Ascending aorta (tissue), 2 donors: ENCODE data around the gene AATK. TPM values are rescaled to one million over a fixed set of nuclear protein-coding genes. Genes with fewer than 3 reads are reported as not detected.

Experiments
- DNase-seq, 2 donors: peaks; one replicate each; pipeline ENCODE4 v3.0.0-alpha.2; 2019; ENCODE audit warnings: low spot score in 2 of 2
- H3K27ac ChIP-seq, 2 donors: fragments of 200-600 bp; sonication (generic); one replicate each; pipeline ENCODE4 v1.5.1; 2016 to 2017; ENCODE audit warnings: mild to moderate bottlenecking in 1 of 2
- H3K27me3 ChIP-seq: fragments of 200-600 bp; sonication (generic); one replicate; pipeline ENCODE4 v1.5.1; 2017
- H3K36me3 ChIP-seq, 2 donors: fragments of 200-600 bp; sonication (generic); one replicate each; pipeline ENCODE4 v1.5.1; 2016
- H3K4me1 ChIP-seq, 2 donors: fragments of 200-600 bp; sonication (generic); one replicate each; pipeline ENCODE4 v1.5.1; 2016 to 2017; ENCODE audit warnings: mild to moderate bottlenecking in 1 of 2
- H3K4me3 ChIP-seq, 2 donors: fragments of 200-600 bp; sonication (generic); one replicate each; pipeline ENCODE4 v1.5.1; 2016 to 2017; ENCODE audit warnings: mild to moderate bottlenecking in 1 of 2
- H3K9me3 ChIP-seq, 2 donors: fragments of 200-600 bp; sonication (generic); one replicate each; pipeline ENCODE4 v1.5.1; 2016
- CTCF ChIP-seq, 3 experiments: fragments of 200-600 bp in 2 of 3; fragments of 450-650 bp in 1 of 3; sonication (generic) in 2 of 3; IDR thresholded peaks; one replicate each; pipeline ENCODE4 v1.5.1; 2016 to 2019; ENCODE audit warnings: antibody characterized with exemption in 3 of 3, mild to moderate bottlenecking in 1 of 3, moderate library complexity in 1 of 3
- intact Hi-C: fragments of 100-400 bp; cut with DNase I; formaldehyde crosslinking; loops from one replicate; pipeline ENCODE4 v1.15.1; 2023
- total RNA-seq: library from RNA; depleted of rRNA; stranded (reverse); fragments of >200 nt; gene quantifications from one replicate; pipeline ENCODE4 v1.1.0, GENCODE V29; 2016

Gene AATK
- total RNA-seq, 1 donor from 2014 or later = 20.6 TPM

GRCh38 chr17:81096741-81097133 is 69.3 kb downstream of the AATK start:
- DNase-seq = no peak
- Histone ChIP-seq H3K27ac (no peak overlapping the region), H3K27me3 (no peaks in the 10 kb centered on the region), H3K36me3 (no peaks in the 10 kb centered on the region), H3K9me3 (no peaks in the 10 kb centered on the region), H3K4me1 (peaks cover 14 to 18% of the 10 kb centered on the region in 2 donors), H3K4me3 (no peak overlapping the region)
- TF ChIP-seq CTCF (IDR thresholded peaks at IDR 0.05) = no peak
- intact Hi-C loops = loop anchor here (1.0 to 10.0 kb wide), 3 partner anchors 72 to 682 kb away; partner anchors contain the start of gene ENDOV

- TF ChIP-seq CTCF (IDR thresholded peaks at IDR 0.05) = no peak
- peaks cover 14 to 18% of the 10 kb centered on the region in 2 donors for H3K4me1 ChIP-seq
Observed at GRCh38 chr17:81095383-81095762, 70.6 kb downstream of the AATK start.

GRCh38 chr17:81094509-81095382 is 71.3 kb downstream of the AATK start:
- no peak for TF ChIP-seq CTCF (IDR thresholded peaks at IDR 0.05)
- H3K9me3 ChIP-seq = no peaks in the 10 kb centered on the region
- peak overlapping the region; percentile 12 to 37 for H3K27ac ChIP-seq
- peaks cover 14 to 18% of the 10 kb centered on the region in 2 donors for H3K4me1 ChIP-seq
- intact Hi-C loops = loop anchor here (10.0 kb wide), 1 partner anchor 680 kb away; the partner anchor contains the start of gene ENDOV
- peak; percentile 77 to 89 for DNase-seq
- peak overlapping the region in 1 of 2 donors; percentile 33 for H3K4me3 ChIP-seq
- no peaks in the 10 kb centered on the region for H3K36me3 ChIP-seq
- no peaks in the 10 kb centered on the region for H3K27me3 ChIP-seq

More at GRCh38 chr17:81095383-81095762, 70.6 kb downstream of the AATK start:
- intact Hi-C loops = loop anchor here (10.0 kb wide), 1 partner anchor 681 kb away; the partner anchor contains the start of gene ENDOV
- DNase-seq = no peak
- no peaks in the 10 kb centered on the region for H3K36me3 ChIP-seq
- no peaks in the 10 kb centered on the region for H3K9me3 ChIP-seq
- H3K27ac ChIP-seq = peak overlapping the region; percentile 12 to 37
- H3K4me3 ChIP-seq = peak overlapping the region in 1 of 2 donors; percentile 33
- no peaks in the 10 kb centered on the region for H3K27me3 ChIP-seq

- intact Hi-C loops = loop anchor here (10.0 kb wide), 1 partner anchor 679 kb away; the partner anchor contains the start of gene ENDOV
- peak overlapping the region in 1 of 2 donors; percentile 37 for H3K27ac ChIP-seq
- H3K4me1 ChIP-seq = peaks cover 14 to 18% of the 10 kb centered on the region in 2 donors
- no peak for TF ChIP-seq CTCF (IDR thresholded peaks at IDR 0.05)
- H3K9me3 ChIP-seq = no peaks in the 10 kb centered on the region
- H3K36me3 ChIP-seq = no peaks in the 10 kb centered on the region
- H3K4me3 ChIP-seq = no peak overlapping the region
- no peak for DNase-seq
- no peaks in the 10 kb centered on the region for H3K27me3 ChIP-seq
Observed at GRCh38 chr17:81093619-81094508, 72.2 kb downstream of the AATK start.

GRCh38 chr17:81092518-81093095 is 73.4 kb downstream of the AATK start:
- no peak for TF ChIP-seq CTCF (IDR thresholded peaks at IDR 0.05)
- Histone ChIP-seq H3K36me3 (no peaks in the 10 kb centered on the region), H3K4me3 (no peak overlapping the region), H3K27ac (no peak overlapping the region), H3K4me1 (peaks cover 12 to 15% of the 10 kb centered on the region in 2 donors), H3K27me3 (no peaks in the 10 kb centered on the region), H3K9me3 (no peaks in the 10 kb centered on the region)
- intact Hi-C loops = loop anchor here (10.0 kb wide), 1 partner anchor 678 kb away; the partner anchor contains the start of gene ENDOV
- DNase-seq = no peak
